ENCODE results near the gene PHF23. TPM values are rescaled to one million over a fixed set of nuclear protein-coding genes. Genes with fewer than 3 reads are reported as not detected.

Gene PHF23
- total RNA-seq, 6 experiments from 2014 or later: 16.0 to 24.3 (median 18.2) TPM

- Histone ChIP-seq H3K27me3 (no peaks in the 10 kb centered on the region), H3K36me3 (no peaks in the 10 kb centered on the region), H3K27ac (no peak overlapping the region), H3K4me3 (no peak overlapping the region), H3K9me3 (no peaks in the 10 kb centered on the region), H3K4me1 (no peaks in the 10 kb centered on the region)
- intact Hi-C loops (cut with DNase I): no loop called here
- TF ChIP-seq POLR2A (IDR thresholded peaks at IDR 0.05): no peak
- no peak for TF ChIP-seq CTCF (IDR thresholded peaks at IDR 0.05)
- ATAC-seq: no peak
- peak in 1 of 3 donors; percentile 44 for DNase-seq
- 90% methylated on average over 4 of the region's 14 CpGs for WGBS (ENCODE audit: insufficient coverage, low coverage, low lambda C conversion rate, missing lambda C conversion rate)
Measured at GRCh38 chr17:7190276-7190917, 48.9 kb downstream of the PHF23 start.

- Histone ChIP-seq H3K27me3 (no peaks in the 10 kb centered on the region), H3K27ac (no peak overlapping the region), H3K36me3 (no peaks in the 10 kb centered on the region), H3K4me1 (peaks cover 0 to 13% (median 5%) of the 10 kb centered on the region in 4 donors), H3K9me3 (no peaks in the 10 kb centered on the region), H3K4me3 (no peak overlapping the region)
- DNase-seq (peak in 2 of 3 donors; percentile 43 to 55), ATAC-seq (peak; percentile 63 to 73 (median 68))
- TF ChIP-seq CTCF (IDR thresholded peaks at IDR 0.05) (peak; percentile 40 to 50 (median 48)), POLR2A (IDR thresholded peaks at IDR 0.05) (no peak)
- intact Hi-C loops (cut with DNase I): no loop called here
- WGBS (ENCODE audit: insufficient coverage, low coverage, low lambda C conversion rate, missing lambda C conversion rate): 47% methylated on average over 7 of the region's 7 CpGs
Measured at GRCh38 chr17:7186241-7186640, 53.0 kb downstream of the PHF23 start.

MicroRNA genes within 50 kb of the gene (microRNA counts, 767-probe panel; counts per million panel counts)
- microRNA hsa-miR-324-3p (237 counts per million), microRNA hsa-miR-324-5p (237 counts per million)

Small RNAs within 50 kb of the gene (microRNA-seq; reads per million reads assigned to microRNA genes)
- 896 to 1,135 reads per million in 2 donors for gene MIR324

Small RNAs within 50 kb of the gene (small RNA-seq; reads per million reads assigned to genes)
- gene AC120057.4: 0 reads per million in 2 experiments
- gene MIR324: 1.4 to 3.1 reads per million in 2 experiments
- gene RF00019: 0 reads per million in 2 experiments

Other genes with a start within 250 kb of the PHF23 start
- gene ALOX12, start 243.4 kb downstream of the PHF23 start, total RNA-seq: under 1 TPM in 2 of 6 experiments, not detected in 4; 0.17 to 0.27 TPM
- 100 to 1,000 TPM in 3 of 6 experiments, 10 to 100 TPM in 3; 72.5 to 141 (median 108) TPM for gene RNASEK, start 226.8 kb downstream of the PHF23 start, total RNA-seq
- gene BCL6B, start 216.4 kb downstream of the PHF23 start, total RNA-seq: 1 to 10 TPM in 5 of 6 experiments, under 1 TPM in 1; 0.71 to 3.5 (median 1.5) TPM
- gene SLC16A13, start 203.4 kb downstream of the PHF23 start, total RNA-seq: 10 to 100 TPM; 14.7 to 66.4 (median 39.5) TPM
- 10 to 100 TPM in 1 of 6 experiments, 1 to 10 TPM in 4, under 1 TPM in 1; 0.84 to 10.2 (median 2.4) TPM for gene SLC16A11, start 195.4 kb downstream of the PHF23 start, total RNA-seq
- 1 to 10 TPM in 4 of 6 experiments, under 1 TPM in 2; 0.77 to 2.6 (median 1.5) TPM for gene CLEC10A, start 159.2 kb downstream of the PHF23 start, total RNA-seq
- gene ASGR2, start 124.6 kb downstream of the PHF23 start, total RNA-seq: 100 to 1,000 TPM; 412 to 553 (median 461) TPM
- gene ASGR1, start 60.1 kb downstream of the PHF23 start, total RNA-seq: 100 to 1,000 TPM; 399 to 624 (median 417) TPM
- gene DLG4, start 19.6 kb downstream of the PHF23 start, total RNA-seq: 1 to 10 TPM; 3.0 to 6.4 (median 4.1) TPM
- 1,000 to 10,000 TPM in 3 of 6 experiments, 100 to 1,000 TPM in 3; 640 to 1,849 (median 1,071) TPM for gene ACADVL, start 19.5 kb downstream of the PHF23 start, total RNA-seq
- 10 to 100 TPM in 4 of 6 experiments, 1 to 10 TPM in 2; 9.6 to 13.5 (median 12.8) TPM for gene DVL2, start 4.9 kb downstream of the PHF23 start, total RNA-seq
- 100 to 1,000 TPM; 238 to 330 (median 244) TPM for gene GABARAP, start 3.0 kb upstream of the PHF23 start, total RNA-seq
- 10 to 100 TPM; 25.9 to 34.6 (median 31.9) TPM for gene CTDNEP1, start 12.3 kb upstream of the PHF23 start, total RNA-seq
- 10 to 100 TPM; 14.2 to 29.6 (median 22.9) TPM for gene ELP5, start 12.8 kb upstream of the PHF23 start, total RNA-seq
- gene CLDN7, start 23.0 kb upstream of the PHF23 start, total RNA-seq: 100 to 1,000 TPM in 1 of 6 experiments, 10 to 100 TPM in 4, 1 to 10 TPM in 1; 9.6 to 114 (median 23.3) TPM
- gene SLC2A4, start 42.3 kb upstream of the PHF23 start, total RNA-seq: 1 to 10 TPM in 4 of 6 experiments, under 1 TPM in 2; 0.66 to 2.1 (median 1.4) TPM
- gene YBX2, start 55.2 kb upstream of the PHF23 start, total RNA-seq: 1 to 10 TPM in 2 of 6 experiments, under 1 TPM in 4; 0.27 to 1.7 (median 0.90) TPM
- gene EIF5A, start 68.2 kb upstream of the PHF23 start, total RNA-seq: 100 to 1,000 TPM; 222 to 299 (median 238) TPM
- 10 to 100 TPM; 22.0 to 48.1 (median 23.2) TPM for gene GPS2, start 75.9 kb upstream of the PHF23 start, total RNA-seq
- gene NEURL4, start 89.9 kb upstream of the PHF23 start, total RNA-seq: 10 to 100 TPM in 4 of 6 experiments, 1 to 10 TPM in 2; 4.2 to 22.1 (median 10.8) TPM
- 1 to 10 TPM; 1.6 to 6.8 (median 2.7) TPM for gene ACAP1, start 97.1 kb upstream of the PHF23 start, total RNA-seq
- 1 to 10 TPM; 2.2 to 4.4 (median 2.9) TPM for gene KCTD11, start 112.7 kb upstream of the PHF23 start, total RNA-seq
- not detected for gene TMEM95, start 115.7 kb upstream of the PHF23 start, total RNA-seq
- gene TNK1, start 141.6 kb upstream of the PHF23 start, total RNA-seq: 1 to 10 TPM; 2.9 to 5.1 (median 4.0) TPM
- 1 to 10 TPM; 5.5 to 8.9 (median 6.4) TPM for gene PLSCR3, start 155.1 kb upstream of the PHF23 start, total RNA-seq
- 10 to 100 TPM; 56.4 to 95.4 (median 68.9) TPM for gene TMEM256, start 164.6 kb upstream of the PHF23 start, total RNA-seq
- 1 to 10 TPM; 1.3 to 5.3 (median 3.0) TPM for gene NLGN2, start 168.4 kb upstream of the PHF23 start, total RNA-seq
- not detected for gene SPEM1, start 180.9 kb upstream of the PHF23 start, total RNA-seq
- not detected for gene SPEM2, start 186.2 kb upstream of the PHF23 start, total RNA-seq
- gene SPEM3, start 189.4 kb upstream of the PHF23 start, total RNA-seq: not detected
- gene TMEM102, start 196.0 kb upstream of the PHF23 start, total RNA-seq: 1 to 10 TPM; 2.3 to 8.4 (median 4.0) TPM
- gene FGF11, start 200.1 kb upstream of the PHF23 start, total RNA-seq: under 1 TPM in 5 of 6 experiments, not detected in 1; 0.37 to 0.84 (median 0.68) TPM
- 10 to 100 TPM in 2 of 6 experiments, 1 to 10 TPM in 4; 6.0 to 12.3 (median 8.2) TPM for gene CHRNB1, start 205.6 kb upstream of the PHF23 start, total RNA-seq
- 10 to 100 TPM in 1 of 6 experiments, 1 to 10 TPM in 5; 5.7 to 10.5 (median 7.9) TPM for gene ZBTB4, start 240.2 kb upstream of the PHF23 start, total RNA-seq
- gene SLC35G6, start 242.0 kb upstream of the PHF23 start, total RNA-seq: not detected
- 10 to 100 TPM; 36.1 to 49.9 (median 46.0) TPM for gene POLR2A, start 244.9 kb upstream of the PHF23 start, total RNA-seq